HG03025 (cell line): ENCODE measurements around the gene GIN1.
"Not testable (repeated sequence)": the region's sequence is repeated elsewhere in the genome, so short reads cannot be mapped to it uniquely, and the experiment has no call there.

Source experiments
- ATAC-seq: cut with Tn5 transposase; IDR thresholded peaks from one replicate; pipeline ENCODE4 v1.9.1; 2021; ENCODE audit warnings: mild to moderate bottlenecking, moderate library complexity; ENCODE audit not compliant: unreplicated experiment, low FRiP score

GIN1 gene

DNA sequence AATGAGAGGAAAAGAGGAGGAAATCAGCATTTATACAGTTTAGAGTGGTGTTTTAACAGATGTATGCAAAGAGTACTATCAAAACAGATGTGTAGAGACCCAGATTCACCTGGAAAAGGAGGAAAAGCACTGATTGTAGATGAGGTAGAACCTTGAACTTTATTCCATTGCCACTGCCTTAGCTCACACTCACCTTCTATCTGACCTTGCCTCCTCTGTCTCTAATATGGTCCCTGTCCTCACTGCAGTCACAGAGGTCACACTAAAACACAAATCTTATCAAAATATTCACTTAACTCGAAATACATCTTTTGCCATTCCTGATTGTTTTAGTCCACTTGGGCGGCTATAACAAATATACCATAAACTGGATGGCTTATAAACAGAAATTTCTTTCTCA lies 7.0 kb downstream of the GIN1 start:
- no peak for ATAC-seq

DNA sequence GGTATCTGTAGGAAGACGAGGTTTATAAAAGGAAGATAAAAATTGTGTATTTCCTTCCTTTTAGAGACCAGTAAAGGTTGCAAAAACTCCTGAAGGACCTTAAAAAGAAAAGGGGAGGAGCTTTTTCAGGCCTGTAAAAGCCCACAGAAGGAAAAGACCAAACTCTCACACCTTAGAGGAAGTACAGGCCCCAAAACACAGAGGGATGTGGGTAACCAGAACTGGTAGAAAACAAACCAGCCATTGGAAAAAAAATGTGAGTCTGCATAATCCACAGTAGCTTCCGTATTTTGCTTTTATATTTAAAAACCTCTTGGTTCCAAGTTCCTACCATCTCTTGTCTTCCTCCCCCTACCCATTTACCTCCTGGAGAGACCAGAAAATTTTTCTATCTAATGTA lies 8.5 kb downstream of the GIN1 start:
- ATAC-seq, result no peak

DNA sequence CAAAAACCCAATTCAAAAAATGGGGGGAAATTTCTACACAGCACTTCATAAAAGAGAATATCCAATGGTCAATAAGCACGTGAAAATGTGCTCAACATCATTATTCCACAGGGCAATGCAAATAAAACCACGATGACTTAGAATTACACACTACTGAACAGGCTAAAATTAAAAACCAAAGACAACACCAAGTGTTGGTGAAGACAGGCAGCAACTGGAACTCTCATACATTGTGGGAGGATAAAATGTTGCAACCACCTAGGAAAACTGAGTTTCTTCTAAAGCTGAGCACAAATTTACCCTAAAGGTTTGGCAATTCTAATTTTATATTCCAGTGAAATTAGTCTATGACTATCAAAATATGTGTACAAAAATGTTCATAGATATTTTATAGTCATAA lies 9.5 kb downstream of the GIN1 start:
- ATAC-seq, result no peak

DNA sequence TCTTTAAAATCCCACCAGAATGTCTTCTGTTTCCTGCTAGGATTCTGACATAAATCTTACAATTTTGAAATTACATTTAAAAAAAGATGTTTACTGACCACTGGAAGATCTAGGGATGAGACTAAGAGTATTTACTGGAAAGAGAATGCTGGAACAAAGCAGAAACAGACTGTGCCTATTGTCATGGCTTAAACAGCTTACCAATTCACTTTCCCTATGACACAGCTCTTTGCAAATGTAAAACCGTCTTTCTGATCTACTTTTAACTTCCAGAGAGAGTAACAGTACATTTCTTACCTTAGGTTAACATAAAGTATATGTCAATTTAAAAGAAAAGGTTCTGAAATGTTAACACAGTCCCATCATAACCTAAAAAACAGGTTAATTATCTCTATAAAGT lies 10.7 kb downstream of the GIN1 start:
- ATAC-seq, result no peak

DNA sequence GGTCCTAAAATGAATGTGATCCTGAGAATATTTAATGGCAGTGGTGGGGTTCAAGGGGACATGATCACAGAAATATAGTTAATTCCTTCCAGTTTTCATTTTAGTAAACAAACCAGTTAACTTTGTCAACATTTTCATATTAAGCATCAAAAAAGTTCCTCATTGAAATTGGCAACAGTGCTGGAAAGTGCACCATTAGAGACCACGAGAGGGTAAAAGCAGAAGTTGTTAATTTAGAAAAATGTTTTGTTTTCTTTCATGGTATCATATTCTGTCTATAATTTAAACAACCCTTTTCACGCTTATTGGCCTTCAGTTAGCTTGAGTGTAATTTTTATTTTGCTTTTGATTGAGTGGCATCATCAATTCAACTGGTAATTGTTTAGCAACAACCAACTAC lies 11.9 kb downstream of the GIN1 start:
- ATAC-seq, result no peak

DNA sequence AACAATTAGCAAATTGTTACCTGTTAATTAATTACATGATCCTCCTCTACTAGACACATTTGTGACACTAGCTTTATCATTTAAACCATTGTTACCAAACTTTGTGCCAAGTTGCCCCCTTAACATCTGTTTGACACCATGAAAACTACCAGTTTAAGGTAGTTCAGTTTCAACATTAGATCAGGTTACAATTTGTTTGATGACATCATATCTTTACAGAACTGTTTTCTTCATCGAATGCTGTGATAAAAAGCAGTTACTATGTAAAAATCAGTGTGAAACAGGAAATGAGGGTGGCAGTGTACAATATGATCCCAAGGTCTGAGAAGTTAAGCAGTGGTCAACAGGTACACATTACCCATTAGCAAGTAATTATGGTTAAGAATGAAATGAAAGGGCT lies 17.7 kb downstream of the GIN1 start:
- ATAC-seq, result no peak

DNA sequence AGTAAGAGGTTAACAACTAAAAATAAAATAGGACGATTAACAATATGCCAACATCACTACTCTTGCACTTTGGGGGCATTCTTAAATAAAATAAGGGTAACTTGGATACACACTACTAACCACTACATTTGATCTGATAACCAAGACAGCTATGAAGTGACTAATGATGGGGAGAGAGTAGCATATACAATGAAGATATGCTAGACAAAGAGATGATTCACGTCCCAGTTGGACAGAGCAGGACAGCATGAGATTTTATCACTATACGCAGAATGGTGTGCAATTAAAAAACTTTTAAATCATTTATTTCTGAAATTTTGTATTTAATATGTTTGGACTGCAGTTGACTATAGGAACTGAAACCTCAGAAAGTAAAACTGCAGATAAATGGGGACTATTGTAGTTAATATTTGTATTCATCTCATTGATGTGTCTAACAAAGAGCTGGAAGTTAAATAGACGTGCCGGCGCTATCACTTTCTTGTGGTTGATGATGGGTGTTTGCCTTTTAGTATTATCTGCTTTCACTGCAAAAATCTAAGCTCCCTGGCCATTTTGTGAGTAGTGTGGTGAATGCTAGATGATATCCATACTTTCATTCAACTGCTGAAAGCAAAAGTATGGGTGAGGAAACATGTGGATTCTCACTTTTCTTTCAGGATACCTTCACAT lies 18.7 kb downstream of the GIN1 start:
- no peak for ATAC-seq

DNA sequence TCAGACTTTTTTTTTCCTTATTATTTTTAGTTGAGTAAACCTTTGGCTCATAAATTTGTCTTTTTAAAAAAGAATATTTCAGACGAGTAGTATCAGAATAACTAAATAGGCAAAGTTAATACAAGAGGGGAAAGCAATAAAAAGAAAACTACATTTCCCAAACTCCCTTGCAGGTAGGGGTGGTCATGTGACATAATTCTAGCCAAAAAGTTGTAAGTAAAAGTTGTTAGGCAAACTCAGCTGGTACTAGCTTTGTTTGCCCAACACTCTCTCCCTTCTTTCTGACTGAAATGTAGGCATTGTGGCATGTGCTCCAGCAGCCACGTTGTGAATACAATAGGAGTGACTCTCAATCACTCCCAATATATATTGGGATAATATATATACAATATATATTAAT lies 20.9 kb downstream of the GIN1 start:
- ATAC-seq, result no peak

DNA sequence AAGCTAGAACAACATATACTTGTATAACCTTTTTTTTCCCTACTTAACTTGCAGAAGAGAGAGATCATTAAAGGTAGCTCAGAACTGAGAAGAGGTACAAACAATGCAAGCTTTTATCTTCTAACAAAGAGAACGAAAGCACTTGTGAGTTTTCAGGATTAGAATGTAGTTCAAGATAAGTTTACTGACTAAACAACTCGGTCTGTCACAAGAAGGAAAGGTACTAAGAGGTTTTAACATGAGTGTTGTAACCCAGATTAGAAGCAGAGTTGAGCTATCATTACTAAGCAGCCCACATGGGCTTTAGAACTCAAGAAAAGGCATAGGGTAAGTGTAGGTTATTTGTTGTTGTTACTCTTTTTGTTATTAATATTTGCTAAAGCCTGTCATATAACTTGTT lies 25.2 kb downstream of the GIN1 start:
- no peak for ATAC-seq

DNA sequence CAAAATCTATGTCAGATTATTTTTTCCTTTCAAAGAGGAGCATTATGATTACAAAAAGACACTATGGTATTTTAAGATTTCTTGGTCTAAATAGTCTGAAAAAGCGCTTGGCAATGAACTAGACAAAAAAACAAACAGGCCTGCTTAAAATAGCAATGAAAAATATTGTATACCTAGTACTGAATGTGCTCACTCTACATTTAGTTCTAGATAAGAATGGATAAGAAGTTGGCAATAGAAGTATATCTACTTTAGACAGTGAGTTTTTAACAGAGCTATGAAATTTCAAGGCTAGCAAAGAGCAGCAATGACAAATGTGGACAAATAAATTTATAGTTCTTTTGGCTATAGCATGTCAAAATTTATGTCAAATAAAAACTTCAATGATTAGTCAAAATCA lies 26.2 kb downstream of the GIN1 start:
- no peak for ATAC-seq

DNA sequence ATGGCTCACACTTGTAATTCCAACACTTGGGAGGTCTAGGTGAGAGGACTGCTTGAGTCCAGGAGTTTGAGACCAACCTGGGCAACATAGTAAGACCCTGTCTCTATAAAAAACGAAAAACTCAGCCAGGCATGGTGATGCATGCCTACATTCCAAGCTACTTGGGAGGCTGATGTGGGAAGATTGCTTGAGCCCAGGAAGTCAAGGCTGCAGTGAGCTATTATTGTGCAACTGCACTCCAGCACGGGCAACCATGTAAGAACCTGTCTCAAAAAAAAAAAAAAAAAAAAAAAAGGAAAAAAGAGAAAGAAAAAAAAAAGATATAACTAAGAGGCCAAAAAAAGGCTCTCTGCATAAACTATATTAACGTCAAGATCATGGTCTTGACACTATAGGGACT lies 27.3 kb downstream of the GIN1 start:
- no peak for ATAC-seq

DNA sequence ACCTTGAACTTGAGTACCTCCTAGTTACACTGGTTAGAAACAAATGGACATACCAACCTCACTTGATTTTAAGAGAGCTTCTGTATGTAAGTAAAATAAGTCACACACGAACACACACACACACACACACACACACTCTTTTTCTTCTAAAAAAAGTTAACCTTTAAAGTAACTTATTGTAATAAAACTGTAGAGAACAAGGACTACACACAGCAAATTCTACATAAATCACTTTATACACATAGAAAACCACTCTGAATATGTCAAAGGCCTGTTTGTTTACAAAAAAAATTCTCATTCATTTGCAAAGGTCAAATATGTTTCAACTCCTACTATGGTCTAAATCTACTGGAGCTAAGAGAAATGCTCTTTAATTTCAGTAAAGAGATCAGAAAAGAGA lies 29.1 kb downstream of the GIN1 start:
- no peak for ATAC-seq

DNA sequence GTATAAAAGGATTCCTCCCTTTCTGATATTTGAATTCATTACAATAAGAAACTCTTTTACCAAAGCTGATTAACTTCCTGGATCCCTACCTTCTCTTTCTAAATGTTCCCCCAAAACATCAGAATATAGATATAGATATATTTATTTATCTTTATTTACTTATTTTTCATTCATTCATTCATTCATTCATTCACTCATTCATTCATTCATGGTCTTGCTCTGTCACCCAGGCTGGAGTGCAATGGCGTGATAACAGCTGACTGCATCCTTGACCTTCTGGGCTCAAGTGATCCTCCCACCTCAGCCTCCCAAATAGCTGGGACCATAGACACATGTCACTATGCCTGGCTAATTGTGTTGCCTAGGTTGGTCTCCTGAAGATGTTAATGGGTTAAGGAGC lies 30.7 kb downstream of the GIN1 start:
- no peak for ATAC-seq

DNA sequence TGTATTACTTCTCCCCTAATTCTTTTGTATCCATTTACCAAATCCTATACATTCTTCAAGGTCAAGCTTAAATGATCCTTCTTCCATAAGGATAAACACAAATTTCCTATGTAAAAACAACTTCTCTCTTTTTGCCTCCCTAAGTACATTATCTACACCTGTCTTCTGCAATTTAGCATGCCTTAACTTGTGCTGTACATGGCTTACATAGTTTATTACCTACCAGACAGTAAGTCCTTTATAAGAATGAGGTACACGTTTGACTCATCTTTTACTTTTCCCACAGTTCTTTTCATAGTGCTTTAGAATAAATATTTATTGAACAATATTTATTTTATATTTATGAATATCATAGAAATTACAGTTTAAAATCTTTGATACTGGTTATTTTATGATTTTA lies 33.4 kb downstream of the GIN1 start:
- ATAC-seq, result no peak

DNA sequence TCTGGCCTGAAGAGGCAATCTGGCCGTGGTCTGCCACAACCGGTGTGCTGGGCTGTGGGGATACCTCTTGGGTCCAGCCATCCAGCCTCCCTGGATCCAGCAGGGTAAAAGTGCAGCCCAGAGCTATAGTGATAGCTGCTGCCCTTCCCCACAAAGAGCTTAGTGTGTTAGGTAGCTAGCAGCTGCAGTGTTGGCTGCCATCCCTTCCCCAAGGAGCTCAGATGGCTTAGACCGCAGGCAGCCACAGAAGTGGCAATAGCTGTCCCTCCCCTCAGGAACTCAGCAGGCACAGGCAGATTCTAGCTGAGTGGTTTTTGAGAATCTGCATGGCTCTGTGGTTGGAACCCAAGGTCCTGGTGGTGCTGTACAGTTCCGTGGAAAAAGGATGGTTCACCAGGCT lies 40.1 kb downstream of the GIN1 start:
- ATAC-seq, result no peak

DNA sequence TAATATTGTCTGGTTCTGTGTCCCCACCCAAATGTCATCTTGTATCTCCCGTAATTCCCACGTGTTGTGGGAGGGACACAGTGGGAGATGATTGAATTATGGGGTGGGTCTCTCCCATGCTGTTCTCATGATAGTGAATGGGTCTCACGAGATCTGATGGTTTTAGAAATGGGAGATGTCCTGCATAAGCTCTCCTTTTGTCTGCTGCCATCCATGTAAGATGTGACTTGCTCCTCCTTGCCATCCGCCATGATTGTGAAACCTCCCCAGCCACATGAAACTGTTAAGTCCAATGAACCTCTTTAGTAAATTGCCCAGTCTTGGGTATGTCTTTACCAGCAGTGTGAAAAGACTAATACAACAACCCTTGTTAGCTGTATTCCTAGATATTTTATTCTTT lies 44.5 kb downstream of the GIN1 start:
- no peak for ATAC-seq

DNA sequence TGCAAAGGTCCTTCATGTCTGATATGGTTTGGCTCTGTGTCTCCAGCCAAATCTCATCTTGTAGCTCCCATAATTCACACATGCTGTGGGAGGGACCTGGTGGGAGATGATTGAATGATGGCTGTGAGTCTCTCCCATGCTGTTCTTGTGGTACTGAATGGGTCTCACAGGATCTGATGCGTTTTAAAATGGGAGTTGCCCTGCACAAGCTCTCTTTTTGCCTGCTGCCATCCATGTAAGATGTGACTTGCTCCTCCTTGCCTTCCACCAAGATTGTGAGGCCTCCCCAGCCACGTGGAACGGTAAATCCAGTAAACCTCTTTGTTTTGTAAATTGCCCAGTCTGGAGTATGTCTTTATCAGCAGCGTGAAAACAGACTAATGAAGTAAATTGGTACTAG lies 46.4 kb downstream of the GIN1 start:
- not testable (repeated sequence) for ATAC-seq

DNA sequence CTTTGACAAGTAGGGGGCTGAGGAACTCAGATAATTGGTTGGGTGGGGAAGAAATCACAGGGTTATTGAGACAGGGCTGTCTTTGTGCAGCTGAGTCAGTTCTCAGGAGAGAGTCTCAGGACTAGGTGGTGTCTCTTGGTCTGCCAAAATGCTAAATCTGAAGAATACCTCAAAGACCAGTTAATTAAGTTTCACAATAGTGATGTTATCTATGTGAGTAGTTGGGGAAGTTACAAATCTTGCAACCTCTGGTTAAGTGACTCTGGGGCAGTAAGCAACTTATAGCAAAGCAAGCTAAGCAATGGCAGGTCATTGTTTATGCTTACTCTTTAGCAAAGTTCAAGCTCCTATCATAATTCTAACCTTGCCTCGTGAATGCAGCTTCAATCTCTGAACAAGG lies 53.6 kb downstream of the GIN1 start:
- ATAC-seq, result no peak

DNA sequence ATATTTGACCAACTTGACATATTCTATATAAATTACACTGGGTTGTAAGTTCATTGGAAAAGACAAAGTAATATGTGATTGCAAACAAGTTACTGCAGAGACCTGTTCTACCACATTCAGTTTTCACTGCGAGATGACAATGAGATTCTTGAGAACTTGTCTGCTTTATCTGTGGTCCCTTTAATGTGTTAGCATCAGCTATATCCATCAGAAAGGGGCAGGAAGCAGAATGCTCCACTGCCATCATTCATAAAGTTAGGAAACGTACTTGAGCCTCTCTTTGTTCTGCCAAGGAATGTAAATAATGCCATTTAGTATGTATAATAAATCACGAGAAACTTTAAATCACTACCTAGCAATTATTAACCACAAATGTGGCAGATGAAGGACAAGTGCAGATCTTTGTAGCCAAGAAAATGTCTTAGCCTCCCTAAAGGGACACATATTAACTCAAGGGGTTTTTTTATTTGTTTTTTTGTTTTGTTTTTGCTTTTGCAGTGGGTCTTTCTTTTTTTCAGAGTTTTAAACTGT lies 59.4 kb downstream of the GIN1 start:
- no peak for ATAC-seq

DNA sequence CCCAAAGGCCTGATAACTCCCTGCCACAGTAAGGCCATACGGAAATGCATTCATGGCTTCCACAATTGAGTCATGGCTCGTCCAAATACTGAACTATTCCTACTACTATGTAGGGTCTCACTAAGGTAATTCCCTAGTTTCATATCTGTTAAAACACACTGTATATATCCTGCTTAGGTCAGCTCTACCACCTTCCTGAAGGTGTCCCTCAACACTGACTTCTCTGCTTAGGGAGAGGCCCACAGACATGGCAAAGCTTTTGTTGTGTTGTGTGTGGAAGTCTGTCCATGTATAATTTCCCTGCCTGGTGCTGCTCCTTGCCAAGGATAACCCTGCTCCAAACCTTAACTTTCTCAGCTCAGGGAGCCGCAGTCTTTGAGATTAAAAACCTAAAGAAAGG lies 60.4 kb downstream of the GIN1 start:
- ATAC-seq, result no peak

DNA sequence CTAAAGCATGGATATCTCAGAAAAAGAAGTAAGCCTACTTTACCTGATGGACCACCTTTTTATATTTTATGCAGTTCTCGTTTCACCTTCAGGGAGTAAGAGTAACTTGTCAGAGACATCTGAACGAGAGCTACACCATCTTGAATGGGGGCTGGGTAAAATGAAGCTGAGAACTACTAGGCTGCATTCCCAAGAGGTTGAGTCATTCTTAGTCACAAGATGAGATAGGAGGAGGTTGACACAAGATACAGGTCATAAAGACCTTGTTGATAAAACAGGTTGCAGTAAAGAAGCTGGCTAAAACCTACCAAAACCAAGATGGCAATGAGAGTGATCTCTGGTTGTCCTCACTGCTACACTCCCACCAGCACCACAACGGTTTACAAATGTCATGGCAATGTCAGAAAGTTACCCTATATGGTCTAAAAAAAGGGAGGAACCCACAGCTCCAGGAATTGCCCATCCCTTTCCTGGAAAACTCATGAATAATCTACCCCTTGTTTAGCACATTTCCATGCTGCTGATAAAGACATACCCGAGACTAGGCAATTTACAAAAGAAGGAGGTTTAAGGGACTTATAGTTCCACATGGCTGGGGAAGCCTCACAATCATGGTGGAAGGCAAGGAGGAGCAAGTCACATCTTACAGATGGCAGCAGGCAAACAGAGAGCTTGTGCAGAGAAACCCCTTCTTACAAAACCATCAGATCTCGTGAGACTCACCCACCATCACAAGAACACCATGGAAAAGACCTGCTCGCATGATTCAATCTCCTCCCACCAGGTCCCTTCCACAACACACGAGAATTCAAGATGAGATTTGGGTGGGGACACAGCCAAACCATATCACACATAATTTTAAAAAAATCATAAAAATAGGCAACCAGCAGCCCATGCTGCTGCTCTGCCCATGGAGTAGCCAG lies 62.5 kb downstream of the GIN1 start:
- no peak for ATAC-seq

DNA sequence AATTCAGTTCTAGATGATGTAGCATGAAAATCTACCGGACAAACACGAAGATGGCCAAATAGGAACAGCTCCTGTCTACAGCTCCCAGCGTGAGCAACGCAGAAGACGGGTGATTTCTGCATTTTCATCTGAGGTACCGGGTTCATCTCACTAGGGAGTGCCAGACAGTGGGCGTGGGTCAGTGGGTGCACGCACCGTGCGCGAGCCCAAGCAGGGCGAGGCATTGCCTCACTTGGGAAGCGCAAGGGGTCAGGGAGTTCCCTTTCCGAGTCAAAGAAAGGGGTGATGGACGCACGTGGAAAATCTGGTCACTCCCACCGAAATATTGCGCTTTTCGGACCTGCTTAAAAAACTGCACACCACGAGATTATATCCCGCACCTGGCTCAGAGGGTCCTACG lies 73.2 kb downstream of the GIN1 start:
- not testable (repeated sequence) for ATAC-seq
